Astrocyte (in vitro differentiated cells and primary cell): Measurements from ENCODE around the gene PPP1R1B. TPM values are rescaled to one million over a fixed set of nuclear protein-coding genes. Genes with fewer than 3 reads are reported as not detected.

Experiments
- DNase-seq: peaks from one replicate; pipeline ENCODE4 v3.0.0-alpha.2; 2010; ENCODE audit warnings: low read depth
- FAIRE-seq: peaks from 2 replicates; lab custom pipeline; 2011; peaks lifted over from hg19 to GRCh38; lab: Jason Lieb, UNC
- H2AFZ ChIP-seq: 2 replicates; pipeline ENCODE4 v1.6.0; 2012; ENCODE audit warnings: low read depth, low read length, inconsistent platforms
- H3K27ac ChIP-seq: 2 replicates; pipeline ENCODE4 v1.5.1; 2011; ENCODE audit warnings: low read depth, low read length, inconsistent platforms
- H3K27me3 ChIP-seq: 2 replicates; pipeline ENCODE4 v1.6.0; 2011; ENCODE audit warnings: low read length, inconsistent platforms; ENCODE audit not compliant: insufficient read depth
- H3K36me3 ChIP-seq: 2 replicates; pipeline ENCODE4 v1.5.1; 2011; ENCODE audit warnings: low read length, inconsistent platforms; ENCODE audit not compliant: insufficient read depth
- H3K4me1 ChIP-seq: 2 replicates; pipeline ENCODE4 v1.5.1; 2011; ENCODE audit warnings: low read length, inconsistent platforms; ENCODE audit not compliant: insufficient read depth
- H3K4me2 ChIP-seq: 2 replicates; pipeline ENCODE4 v1.6.0; 2012; ENCODE audit warnings: low read length, inconsistent platforms
- H3K4me3 ChIP-seq: 2 replicates; pipeline ENCODE4 v1.5.1; 2011; ENCODE audit warnings: low read depth, mild to moderate bottlenecking, low read length, inconsistent platforms; ENCODE audit not compliant: insufficient read depth
- H3K79me2 ChIP-seq: 2 replicates; pipeline ENCODE4 v1.6.0; 2012; ENCODE audit warnings: mild to moderate bottlenecking, low read length, inconsistent platforms; ENCODE audit not compliant: insufficient read depth
- H3K9ac ChIP-seq: 2 replicates; pipeline ENCODE4 v1.6.0; 2012; ENCODE audit warnings: mild to moderate bottlenecking, low read length, inconsistent platforms
- H3K9me3 ChIP-seq: 2 replicates; pipeline ENCODE4 v1.5.1; 2012; ENCODE audit warnings: low read depth, mild to moderate bottlenecking, low read length, inconsistent platforms; ENCODE audit not compliant: insufficient read depth
- H4K20me1 ChIP-seq: 2 replicates; pipeline ENCODE4 v1.6.0; 2012; ENCODE audit warnings: low read length, inconsistent platforms; ENCODE audit not compliant: insufficient read depth
- H3K27ac Mint-ChIP-seq: one replicate; pipeline ENCODE4 v1.8.0; 2021; ENCODE audit warnings: mild to moderate bottlenecking, mixed read lengths; ENCODE audit not compliant: unreplicated experiment
- H3K27me3 Mint-ChIP-seq: one replicate; pipeline ENCODE4 v1.8.0; 2021; ENCODE audit warnings: low read depth, mixed read lengths; ENCODE audit not compliant: unreplicated experiment
- H3K36me3 Mint-ChIP-seq: one replicate; pipeline ENCODE4 v1.8.0; 2021; ENCODE audit warnings: low read depth, mixed read lengths; ENCODE audit not compliant: unreplicated experiment
- H3K4me1 Mint-ChIP-seq: one replicate; pipeline ENCODE4 v1.8.0; 2021; ENCODE audit warnings: low read depth, mixed read lengths; ENCODE audit not compliant: unreplicated experiment
- H3K4me3 Mint-ChIP-seq: one replicate; pipeline ENCODE4 v1.8.0; 2021; ENCODE audit warnings: mild to moderate bottlenecking, moderate library complexity, mixed read lengths; ENCODE audit not compliant: unreplicated experiment
- H3K9me3 Mint-ChIP-seq: one replicate; pipeline ENCODE4 v1.8.0; 2021; ENCODE audit warnings: mild to moderate bottlenecking, mixed read lengths; ENCODE audit not compliant: unreplicated experiment
- CTCF ChIP-seq: IDR thresholded peaks from 2 replicates; pipeline ENCODE4 v1.5.1; 2011; ENCODE audit warnings: low read depth, mild to moderate bottlenecking, inconsistent platforms, low read length, moderate library complexity; ENCODE audit not compliant: insufficient read depth
- EZH2 ChIP-seq: IDR thresholded peaks from 2 replicates; pipeline ENCODE4 v1.6.1; 2012; ENCODE audit warnings: mild to moderate bottlenecking, low read length, inconsistent platforms; ENCODE audit not compliant: insufficient read depth
- total RNA-seq: library from RNA; stranded (reverse); gene quantifications from 2 replicates; pipeline ENCODE4 v1.2.1, GENCODE V29; 2021

The PPP1R1B gene
- total RNA-seq, 1 donor from 2014 or later = 0.39 TPM

- Histone ChIP-seq H3K27ac (no peak overlapping the region), H3K9ac (no peak overlapping the region), H4K20me1 (peaks cover 32% of the 10 kb centered on the region), H3K9me3 (no peaks in the 10 kb centered on the region), H3K4me2 (no peak overlapping the region), H3K4me3 (no peak overlapping the region), H2AFZ (no peak overlapping the region), H3K36me3 (no peaks in the 10 kb centered on the region), H3K79me2 (no peaks in the 10 kb centered on the region), H3K27me3 (peaks cover 75% of the 10 kb centered on the region), H3K4me1 (no peaks in the 10 kb centered on the region)
- Mint-ChIP-seq H3K36me3 (peaks cover under 1% of the 10 kb centered on the region), H3K4me1 (peaks cover 1% of the 10 kb centered on the region), H3K27ac (no peak overlapping the region), H3K9me3 (peaks cover 7% of the 10 kb centered on the region), H3K27me3 (peaks cover 92% of the 10 kb centered on the region), H3K4me3 (no peak overlapping the region)
- no peak for TF ChIP-seq CTCF
- no peak for TF ChIP-seq EZH2
- no peak for FAIRE-seq
- no peak for DNase-seq
Observed at GRCh38 chr17:39595928-39596510, 30.7 kb upstream of the PPP1R1B start.

- no peak overlapping the region for H3K27ac ChIP-seq
- Mint-ChIP-seq H3K36me3 (peaks cover 3% of the 10 kb centered on the region), H3K9me3 (peaks cover 7% of the 10 kb centered on the region), H3K27ac (no peak overlapping the region), H3K4me1 (peaks cover 1% of the 10 kb centered on the region), H3K4me3 (peak overlapping the region; percentile 50), H3K27me3 (peaks cover 94% of the 10 kb centered on the region)
- peak; percentile 74 for TF ChIP-seq EZH2
- TF ChIP-seq CTCF = no peak
- no peak for FAIRE-seq
- no peak overlapping the region for H3K4me2 ChIP-seq
- H3K9me3 ChIP-seq = no peaks in the 10 kb centered on the region
- no peak overlapping the region for H3K9ac ChIP-seq
- DNase-seq = no peak
- H3K4me3 ChIP-seq = no peak overlapping the region
- no peak overlapping the region for H2AFZ ChIP-seq
- no peaks in the 10 kb centered on the region for H3K4me1 ChIP-seq
- peaks cover 82% of the 10 kb centered on the region for H3K27me3 ChIP-seq
- peaks cover 32% of the 10 kb centered on the region for H4K20me1 ChIP-seq
- no peaks in the 10 kb centered on the region for H3K79me2 ChIP-seq
- no peaks in the 10 kb centered on the region for H3K36me3 ChIP-seq
Observed at GRCh38 chr17:39596543-39597267, 30.0 kb upstream of the PPP1R1B start.
